BJ (cell line): Measurements from ENCODE around the gene SF3A1. TPM values are rescaled to one million over a fixed set of nuclear protein-coding genes. Genes with fewer than 3 reads are reported as not detected.

Experiments used
- CTCF ChIA-PET: fragments of 350-600 bp; formaldehyde crosslinking; extraction: SDS; loops from one replicate; lab custom pipeline; 2021; ENCODE audit warnings: antibody characterized with exemption, inconsistent platforms; lab: Yijun Ruan, JAX
- POLR2A ChIA-PET: fragments of 300-600 bp; sonication (Branson Sonifier 250); formaldehyde crosslinking; extraction: SDS; loops from one replicate; lab custom pipeline; 2021; ENCODE audit warnings: antibody characterized with exemption; lab: Charles Lee
- DNase-seq: peaks from one replicate; pipeline ENCODE4 v3.0.0-alpha.2; 2011; ENCODE audit warnings: low read depth
- H3K27me3 ChIP-seq: 2 replicates; pipeline ENCODE4 v1.6.0; 2011; ENCODE audit warnings: low read length; ENCODE audit not compliant: control insufficient read depth, insufficient read depth
- H3K36me3 ChIP-seq: 2 replicates; pipeline ENCODE4 v1.5.1; 2011; ENCODE audit warnings: low read length; ENCODE audit not compliant: control insufficient read depth, insufficient read depth
- H3K4me3 ChIP-seq: 2 replicates; pipeline ENCODE4 v1.5.1; 2011; ENCODE audit warnings: low read depth, mild to moderate bottlenecking, control low read depth, low read length
- polyA plus RNA-seq: library from polyadenylated mRNA; depleted of rRNA; stranded (reverse); fragments of >200 nt; gene quantifications from 2 replicates; pipeline ENCODE4 v1.2.3, GENCODE V29; 2011
- TF ChIP-seq, protein P1 (sequence below): IDR thresholded peaks from 2 replicates; pipeline ENCODE4 v1.5.1; 2011; ENCODE audit warnings: low read depth, mild to moderate bottlenecking, control low read depth, inconsistent platforms, low read length, moderate library complexity; ENCODE audit not compliant: insufficient read depth

Gene SF3A1
- polyA plus RNA-seq, 1 experiment, result 66.8 TPM

- Histone ChIP-seq H3K36me3 (0 out of 2 replicates have a peak, but pooled peaks cover 1% of the 10 kb centered on the region), H3K27me3 (no peaks in the 10 kb centered on the region), H3K4me3 (no peak overlapping the region)
- DNase-seq, result no peak
- TF ChIP-seq, protein P1, sequence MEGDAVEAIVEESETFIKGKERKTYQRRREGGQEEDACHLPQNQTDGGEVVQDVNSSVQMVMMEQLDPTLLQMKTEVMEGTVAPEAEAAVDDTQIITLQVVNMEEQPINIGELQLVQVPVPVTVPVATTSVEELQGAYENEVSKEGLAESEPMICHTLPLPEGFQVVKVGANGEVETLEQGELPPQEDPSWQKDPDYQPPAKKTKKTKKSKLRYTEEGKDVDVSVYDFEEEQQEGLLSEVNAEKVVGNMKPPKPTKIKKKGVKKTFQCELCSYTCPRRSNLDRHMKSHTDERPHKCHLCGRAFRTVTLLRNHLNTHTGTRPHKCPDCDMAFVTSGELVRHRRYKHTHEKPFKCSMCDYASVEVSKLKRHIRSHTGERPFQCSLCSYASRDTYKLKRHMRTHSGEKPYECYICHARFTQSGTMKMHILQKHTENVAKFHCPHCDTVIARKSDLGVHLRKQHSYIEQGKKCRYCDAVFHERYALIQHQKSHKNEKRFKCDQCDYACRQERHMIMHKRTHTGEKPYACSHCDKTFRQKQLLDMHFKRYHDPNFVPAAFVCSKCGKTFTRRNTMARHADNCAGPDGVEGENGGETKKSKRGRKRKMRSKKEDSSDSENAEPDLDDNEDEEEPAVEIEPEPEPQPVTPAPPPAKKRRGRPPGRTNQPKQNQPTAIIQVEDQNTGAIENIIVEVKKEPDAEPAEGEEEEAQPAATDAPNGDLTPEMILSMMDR, result no peak
- ChIA-PET POLR2A (no interaction called here), CTCF (interaction anchor here (0.7 to 2.1 kb wide), 3 partner anchors 15 to 34 kb away, joined by 3 to 6 read pairs (median 3); no protein-coding TSS in a partner anchor)
Observed at GRCh38 chr22:30358541-30358940, 1.8 kb upstream of the SF3A1 start.

GRCh38 chr22:30357650-30358215, 1.0 kb upstream of the SF3A1 start:
- ChIA-PET POLR2A (no interaction called here), CTCF (interaction anchor here (0.6 to 2.1 kb wide), 5 partner anchors 16 to 780 kb away, joined by 3 to 6 read pairs (median 3); no protein-coding TSS in a partner anchor)
- H3K27me3 ChIP-seq, result no peaks in the 10 kb centered on the region
- 0 out of 2 replicates have a peak, but pooled peaks cover 1% of the 10 kb centered on the region for H3K36me3 ChIP-seq
- TF ChIP-seq, protein P1, result no peak
- H3K4me3 ChIP-seq, result no peak overlapping the region; the same call in 1 of the 2 replicates
- DNase-seq, result no peak

DNA sequence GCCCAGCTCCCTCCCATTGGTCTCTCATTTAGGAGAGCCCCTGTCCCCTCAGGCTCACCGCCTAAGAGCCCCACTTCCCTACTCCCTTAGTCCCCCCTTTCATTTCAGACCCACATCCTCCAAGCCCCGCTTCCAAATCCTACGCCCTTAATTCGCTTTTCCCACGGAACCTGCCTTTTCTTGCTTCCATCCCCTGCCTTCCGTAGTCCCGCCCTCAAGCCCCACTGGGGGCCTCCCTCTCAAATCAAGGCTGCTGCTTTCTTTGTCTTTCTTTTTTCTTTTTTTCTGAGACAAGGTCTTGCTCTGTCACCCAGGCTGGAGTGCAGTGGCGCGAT, 509 bp upstream of the SF3A1 start:
- H3K27me3 ChIP-seq, result no peaks in the 10 kb centered on the region
- H3K36me3 ChIP-seq, result peaks cover 6% of the 10 kb centered on the region
- H3K4me3 ChIP-seq, result peak overlapping the region; percentile 85
- ChIA-PET CTCF (interaction anchor here (0.6 to 1.7 kb wide), 7 partner anchors 18 to 779 kb away, joined by 3 to 16 read pairs (median 3); partner anchors contain the start of gene CASTOR1), POLR2A (no interaction called here)
- TF ChIP-seq, protein P1, result no peak
- DNase-seq, result no peak

DNA sequence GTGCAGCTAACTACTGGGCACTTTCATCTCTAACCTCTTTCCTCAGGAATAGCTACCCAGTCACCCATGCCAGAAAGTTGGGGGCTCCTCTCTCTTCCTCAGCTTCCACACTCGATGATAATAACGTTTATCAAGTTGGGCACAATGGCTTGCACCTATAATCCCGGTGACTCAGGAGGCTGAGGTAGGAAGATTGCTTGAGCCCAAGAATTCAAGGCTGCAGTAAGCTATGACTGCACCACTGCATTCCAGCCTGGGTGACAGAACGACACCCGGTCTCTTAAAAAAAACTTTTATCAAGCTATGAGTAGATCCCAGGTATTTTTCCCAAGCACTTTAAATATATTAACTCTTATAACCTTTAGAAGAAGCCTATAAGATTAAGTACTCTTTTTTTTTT, 2.0 kb downstream of the SF3A1 start:
- ChIA-PET CTCF (interaction anchor here (0.6 to 1.7 kb wide), 3 partner anchors 31 to 266 kb away, joined by 3 to 4 read pairs (median 3); partner anchors contain the start of gene RNF215), POLR2A (interaction anchor here (0.6 kb wide), 1 partner anchor 18 kb away, joined by 3 read pairs; no protein-coding TSS in a partner anchor)
- TF ChIP-seq, protein P1, result no peak
- H3K27me3 ChIP-seq, result no peaks in the 10 kb centered on the region
- H3K36me3 ChIP-seq, result peaks cover 14% of the 10 kb centered on the region
- no peak for DNase-seq
- H3K4me3 ChIP-seq, result no peak overlapping the region

- CTCF ChIA-PET, result interaction anchor here (1.2 kb wide), 1 partner anchor 88 kb away, joined by 4 read pairs; no protein-coding TSS in a partner anchor
Observed at GRCh38 chr22:30351226-30351625, 5.5 kb downstream of the SF3A1 start.

More at GRCh38 chr22:30351226-30351625, 5.5 kb downstream of the SF3A1 start:
- TF ChIP-seq, protein P1, result no peak
- Histone ChIP-seq H3K36me3 (peaks cover 15% of the 10 kb centered on the region), H3K4me3 (no peak overlapping the region), H3K27me3 (no peaks in the 10 kb centered on the region)
- POLR2A ChIA-PET, result no interaction called here
- peak; percentile 62 for DNase-seq
